HG02938 (cell line): Measurements from ENCODE around the gene PTPRM.

Experiments
- ATAC-seq: cut with Tn5 transposase; IDR thresholded peaks from one replicate; pipeline ENCODE4 v1.9.1; 2021; ENCODE audit warnings: mild to moderate bottlenecking, moderate library complexity; ENCODE audit not compliant: unreplicated experiment

Gene PTPRM

GRCh38 chr18:8367217-8367988 lies 800.3 kb downstream of the PTPRM start:
- ATAC-seq = no peak

DNA sequence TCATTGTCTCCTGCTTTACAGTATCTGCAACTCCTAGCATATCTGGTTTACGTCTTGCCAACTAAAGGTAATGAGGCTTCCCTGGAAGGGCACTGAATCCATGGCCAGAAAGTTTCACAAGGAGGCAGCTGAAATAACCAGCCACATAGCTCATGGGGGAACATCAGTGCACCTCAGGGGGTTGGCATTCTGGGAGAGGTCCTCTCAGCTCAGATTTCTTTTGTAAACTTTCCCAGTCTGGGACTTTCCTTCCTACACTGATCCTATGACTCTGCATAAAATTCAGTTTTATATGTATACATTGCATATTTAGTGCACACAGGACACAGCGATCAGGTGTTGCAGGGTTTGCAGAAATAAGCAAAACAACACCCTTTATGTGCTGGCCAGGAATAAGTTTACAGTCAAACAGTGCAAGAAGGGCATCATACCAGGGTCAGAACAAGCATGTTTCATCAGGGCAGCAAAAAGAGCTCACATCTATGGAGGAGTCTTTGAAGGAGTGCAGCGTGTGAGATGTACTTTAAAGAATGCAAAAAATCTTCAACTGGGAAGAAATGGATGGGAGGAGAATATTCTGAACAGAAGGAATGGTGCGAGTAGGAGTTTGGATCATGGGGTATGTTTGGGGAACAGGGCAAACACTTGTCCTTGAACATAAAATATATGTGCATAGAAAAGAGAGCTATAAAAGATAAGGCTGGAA lies 801.5 kb downstream of the PTPRM start:
- no peak for ATAC-seq

- no peak for ATAC-seq
Measured at GRCh38 chr18:8373486-8373885, 806.4 kb downstream of the PTPRM start.

DNA sequence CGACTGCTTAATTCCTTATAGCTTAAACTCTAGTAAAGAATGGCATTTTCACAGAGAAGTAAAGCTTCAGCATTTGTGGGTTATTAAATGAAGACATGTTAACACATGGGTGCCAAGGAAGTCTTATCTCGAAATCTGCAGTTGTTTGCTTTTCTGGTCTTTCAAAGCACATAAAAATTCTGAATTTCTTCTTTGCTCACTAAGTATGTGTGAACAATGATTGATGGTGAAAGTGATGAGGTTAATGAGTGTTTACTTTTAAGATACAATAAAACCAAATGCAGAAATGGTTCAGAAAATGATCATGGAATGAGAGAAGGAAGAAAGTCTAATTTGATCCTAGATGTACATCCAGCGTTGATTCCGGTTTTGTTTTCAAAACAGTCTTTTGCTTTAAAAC lies 807.6 kb downstream of the PTPRM start:
- ATAC-seq = no peak

DNA sequence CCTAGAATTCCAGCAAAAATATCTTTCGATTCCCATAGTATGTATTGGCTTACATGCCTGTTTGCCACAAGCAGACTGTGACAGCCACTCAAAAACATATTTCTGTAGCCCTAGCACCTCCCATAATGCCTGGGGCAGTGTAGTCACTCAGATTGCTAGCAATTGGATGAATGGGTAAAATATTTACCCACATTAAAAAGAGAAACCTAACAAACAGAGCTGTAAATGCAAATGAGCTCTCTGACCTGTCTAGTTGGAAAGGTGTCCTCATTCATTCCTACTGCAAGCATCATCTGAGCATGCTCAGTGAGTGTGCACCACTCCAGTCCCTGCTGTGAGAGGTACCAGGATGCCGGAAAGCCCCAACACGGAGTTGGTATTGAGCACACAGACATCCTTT lies 808.1 kb downstream of the PTPRM start:
- ATAC-seq = no peak

- ATAC-seq = no peak
Measured at GRCh38 chr18:8376113-8376512, 809.0 kb downstream of the PTPRM start.

DNA sequence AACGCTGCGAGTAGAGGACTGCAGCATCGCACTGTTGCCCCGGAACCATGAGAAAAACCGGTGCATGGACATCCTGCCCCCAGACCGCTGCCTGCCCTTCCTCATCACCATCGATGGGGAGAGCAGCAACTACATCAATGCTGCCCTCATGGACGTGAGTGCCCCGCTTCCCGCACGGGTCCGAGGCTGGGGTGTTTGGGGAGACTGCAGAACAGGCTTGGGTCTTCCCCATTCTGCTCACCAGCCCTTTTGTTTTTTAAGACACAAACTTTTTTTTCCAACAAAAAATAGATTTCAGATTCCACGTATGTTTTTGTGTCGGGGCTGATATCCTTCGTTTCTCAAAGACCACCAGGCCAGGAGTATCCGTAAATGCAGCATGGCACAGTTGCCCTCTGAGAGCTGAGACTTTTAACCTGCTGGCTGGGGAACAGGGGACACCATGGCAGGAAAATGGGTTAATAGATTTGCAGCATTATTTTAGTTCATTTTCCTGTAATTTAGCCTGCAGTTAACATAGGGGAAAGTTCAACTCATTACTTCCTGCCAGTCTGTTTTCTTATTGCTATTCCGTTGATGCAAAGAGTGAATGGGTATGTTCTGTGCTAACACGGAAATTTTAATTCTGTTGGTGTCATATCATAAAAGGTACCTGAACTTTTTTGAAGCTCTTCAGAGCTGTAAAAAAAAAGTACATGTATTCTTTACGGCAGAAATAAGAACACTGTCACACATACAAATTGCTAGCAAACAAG lies 812.2 kb downstream of the PTPRM start:
- no peak for ATAC-seq

GRCh38 chr18:8380006-8380405 lies 812.9 kb downstream of the PTPRM start:
- ATAC-seq = no peak

DNA sequence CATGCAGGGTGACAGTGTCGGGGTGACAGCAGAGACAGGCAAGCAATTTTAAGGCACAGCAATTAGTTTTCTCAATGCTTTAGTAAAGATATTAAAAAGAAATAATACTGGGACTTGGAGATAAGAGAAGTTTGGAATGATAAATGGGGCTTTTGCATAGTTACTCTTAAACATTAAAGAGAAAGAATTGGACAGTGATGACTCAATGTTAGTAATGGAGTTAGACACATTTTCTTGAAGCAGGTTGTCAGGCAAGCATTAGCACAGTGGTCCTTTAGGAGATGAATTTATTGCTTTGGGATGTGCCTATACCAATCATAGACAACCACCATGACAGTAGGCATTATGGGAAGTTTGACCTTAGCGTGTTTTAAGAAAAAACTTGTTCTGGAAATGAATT lies 813.8 kb downstream of the PTPRM start:
- ATAC-seq = no peak

DNA sequence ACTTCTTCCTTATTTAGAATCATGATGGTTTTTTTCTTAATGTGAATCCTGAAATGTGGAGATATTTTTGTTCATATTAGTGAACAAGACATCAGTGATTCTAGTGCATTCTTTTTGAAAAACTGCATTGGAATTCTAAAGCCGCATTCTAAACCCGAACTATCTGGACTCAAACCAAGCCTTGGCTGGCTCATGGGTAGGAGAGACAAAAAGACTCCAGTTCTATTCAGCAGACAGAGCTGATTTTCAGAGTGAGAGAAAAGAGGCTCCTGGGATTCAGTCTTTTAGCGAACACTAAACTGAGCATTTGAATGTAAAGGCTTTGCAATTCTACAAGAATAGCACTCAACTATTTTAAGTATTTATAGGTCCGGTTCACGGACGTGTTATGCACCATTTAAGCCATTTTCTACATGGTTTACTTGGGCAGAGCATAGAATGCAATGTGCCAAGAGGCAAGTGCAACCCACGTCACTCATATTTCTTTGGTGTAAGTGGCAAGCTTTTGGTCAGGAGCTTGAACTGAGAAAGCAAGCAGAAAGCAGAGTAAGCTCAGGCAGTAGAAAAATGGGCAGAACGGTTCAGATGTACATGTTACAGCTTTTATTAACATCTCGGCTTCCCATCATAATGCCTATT lies 814.8 kb downstream of the PTPRM start:
- ATAC-seq = no peak

- no peak for ATAC-seq
Measured at GRCh38 chr18:8385400-8385799, 818.3 kb downstream of the PTPRM start.

GRCh38 chr18:8386669-8387380 lies 819.7 kb downstream of the PTPRM start:
- ATAC-seq = no peak

DNA sequence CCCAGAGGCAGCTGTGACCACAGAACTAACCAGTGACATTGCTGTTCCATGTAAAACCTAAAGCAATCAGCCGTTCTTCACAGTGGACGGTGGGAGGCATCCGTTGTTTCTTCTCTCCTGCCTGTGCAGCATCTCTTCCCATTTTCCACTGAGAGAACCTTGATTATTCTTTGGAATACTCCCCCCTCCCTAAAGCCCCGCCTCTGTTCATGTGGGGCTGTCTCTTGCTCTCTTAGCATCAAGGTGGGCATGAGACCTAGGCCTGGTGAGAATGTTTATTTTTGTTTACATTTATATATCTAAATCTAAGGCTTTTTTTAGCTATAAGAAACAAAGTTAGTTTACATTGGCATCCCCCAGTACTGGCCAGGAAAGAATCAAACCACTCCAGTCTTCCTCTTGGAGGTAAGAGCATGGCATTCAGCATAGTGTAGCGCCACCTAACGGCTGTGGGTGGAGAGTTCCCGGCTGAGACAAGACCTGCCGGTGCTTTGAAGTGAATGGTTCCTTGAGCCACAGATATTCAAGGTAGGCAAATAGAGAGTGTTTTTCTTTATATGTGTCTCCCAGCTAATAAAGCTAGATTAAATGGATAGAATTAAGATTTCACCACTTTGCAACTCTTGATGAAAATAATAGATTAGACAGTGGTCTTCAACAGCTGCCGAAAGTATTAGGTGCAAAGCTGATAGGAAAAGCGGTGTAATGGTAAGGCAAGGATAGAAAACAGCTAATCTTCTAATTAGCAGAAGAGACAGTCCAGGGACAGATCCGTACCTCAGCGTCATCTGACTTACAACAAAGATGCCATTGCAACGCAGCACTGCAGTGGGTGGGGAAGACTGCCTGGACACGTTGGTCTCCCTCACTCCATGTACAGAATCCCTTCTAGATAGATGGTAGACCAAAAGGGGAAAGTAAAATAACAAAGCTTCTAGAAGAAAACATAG lies 822.5 kb downstream of the PTPRM start:
- no peak for ATAC-seq

DNA sequence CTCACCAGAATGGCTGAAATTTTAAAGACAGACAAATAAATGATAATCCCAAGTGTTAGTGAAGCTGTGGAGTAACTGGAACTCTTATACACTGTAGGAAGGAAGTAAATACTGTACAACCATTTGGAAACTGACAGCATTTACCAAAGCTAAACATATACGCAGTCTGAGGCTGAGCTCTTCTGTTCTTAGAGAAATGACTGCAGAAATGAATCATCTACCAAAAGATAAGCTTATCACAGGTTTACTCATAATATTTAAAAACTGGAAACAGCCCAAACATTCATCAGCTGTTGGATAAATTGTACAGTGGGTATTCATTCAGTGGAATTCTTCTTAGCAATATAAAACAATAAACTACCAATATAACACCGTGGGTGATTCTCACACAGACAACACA lies 824.0 kb downstream of the PTPRM start:
- ATAC-seq = no peak

- ATAC-seq = no peak
Measured at GRCh38 chr18:8396254-8396653, 829.1 kb downstream of the PTPRM start.

DNA sequence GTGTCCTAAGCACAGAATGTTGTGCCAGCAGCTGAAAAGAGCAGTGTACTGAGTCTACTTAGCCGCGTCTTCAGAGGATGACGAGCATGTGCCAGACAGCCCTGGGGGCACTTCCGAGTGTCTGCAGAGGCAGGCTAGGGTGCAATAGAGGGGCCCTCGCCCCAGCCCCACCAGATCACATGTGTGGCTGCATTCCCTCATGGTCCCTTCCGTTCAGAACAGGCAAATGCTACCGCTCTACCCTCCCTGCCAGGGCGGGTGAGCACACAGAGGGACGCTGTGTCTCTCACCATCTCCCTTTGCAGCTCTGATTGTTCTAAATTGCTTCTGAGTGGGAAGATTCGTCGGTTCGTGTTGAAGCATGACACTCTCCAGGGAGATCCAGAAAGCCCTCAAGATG lies 829.9 kb downstream of the PTPRM start:
- ATAC-seq = no peak

DNA sequence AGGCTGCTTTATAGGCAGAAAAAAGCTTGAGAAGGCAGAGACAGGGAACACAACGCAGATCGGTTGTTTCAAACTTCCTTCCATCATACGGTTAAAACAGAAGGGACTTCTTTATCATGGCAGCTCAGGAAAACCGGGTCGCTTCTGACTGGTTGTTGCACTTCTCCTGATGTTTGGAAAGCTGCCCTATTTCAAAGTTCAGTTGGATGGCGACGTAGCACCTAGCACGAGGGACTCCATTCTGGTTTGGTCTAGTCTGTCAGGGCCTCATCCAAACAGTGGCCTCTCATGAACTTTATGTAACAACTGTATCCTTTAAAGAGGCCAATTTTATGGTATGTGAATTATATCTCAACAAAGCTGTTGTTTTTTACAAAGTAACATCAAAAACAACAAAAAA lies 832.0 kb downstream of the PTPRM start:
- no peak for ATAC-seq

DNA sequence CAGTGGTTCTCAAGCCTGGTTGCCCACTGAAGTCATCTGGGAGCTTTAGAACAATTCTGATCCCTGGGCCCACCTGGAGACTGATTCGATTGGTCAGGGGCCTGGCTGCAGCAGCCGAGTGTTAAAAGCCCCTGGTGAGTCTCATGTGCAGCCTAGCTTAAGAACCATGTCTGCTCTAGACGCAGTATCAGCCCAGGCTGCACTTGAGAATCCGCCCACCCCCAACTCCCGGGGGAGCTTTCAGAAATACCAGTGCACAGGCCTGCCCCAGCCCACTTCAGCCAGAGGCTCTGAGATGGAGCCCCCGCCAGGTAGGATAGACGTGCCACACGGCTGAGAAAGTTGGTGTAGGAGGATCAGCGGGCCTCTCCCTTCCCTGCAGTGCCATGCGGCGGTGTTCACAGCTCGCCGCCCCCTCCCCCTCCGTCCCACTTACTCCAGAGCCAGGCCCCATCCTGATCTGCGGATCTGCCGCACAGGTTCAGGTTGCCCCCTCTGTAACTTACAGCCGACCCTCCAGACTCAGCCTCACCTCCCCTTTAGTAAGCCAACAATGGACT lies 833.2 kb downstream of the PTPRM start:
- no peak for ATAC-seq

DNA sequence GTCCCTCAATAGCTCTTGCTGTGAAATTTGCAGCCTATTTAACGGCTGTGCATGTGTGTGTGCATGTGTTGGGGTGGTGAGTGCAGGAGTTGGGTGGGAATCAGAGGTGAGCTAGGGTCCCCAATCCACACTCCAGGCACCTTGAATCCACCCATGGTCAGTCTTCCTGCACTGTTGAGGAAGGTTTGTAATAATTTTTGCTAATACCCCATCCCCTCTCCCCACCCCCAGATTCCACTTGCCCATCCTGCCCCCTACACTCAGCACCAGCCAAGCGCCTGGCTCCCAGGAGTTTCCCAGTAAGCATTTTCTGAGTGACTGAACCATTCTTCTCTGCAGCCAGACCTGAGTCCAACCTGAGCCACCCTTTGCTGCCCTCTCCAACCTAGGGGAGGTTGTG lies 833.7 kb downstream of the PTPRM start:
- ATAC-seq = no peak
